Astrocyte of the spinal cord (primary cell): Measurements from ENCODE around the gene MYO1F.

Experiments used
- DNase-seq: peaks from one replicate; pipeline ENCODE4 v3.0.0; 2011; ENCODE audit warnings: low read depth, low spot score
- H3K4me3 ChIP-seq: 2 replicates; pipeline ENCODE4 v1.5.1; 2011; ENCODE audit warnings: low read depth, mild to moderate bottlenecking, low read length, moderate library complexity
- CTCF ChIP-seq: IDR thresholded peaks from 2 replicates; pipeline ENCODE4 v1.5.1; 2012; ENCODE audit warnings: low read depth, mild to moderate bottlenecking, low read length, inconsistent platforms
- in situ Hi-C: cut with HindIII; loops from 2 replicates; pipeline ENCODE4 v1.10.0; 2017; ENCODE audit warnings: low sequenced_read_pairs

Gene MYO1F

GRCh38 chr19:8537099-8537498, 40.1 kb downstream of the MYO1F start:
- H3K4me3 ChIP-seq = no peak overlapping the region
- no peak for TF ChIP-seq CTCF
- in situ Hi-C loops = no loop called here
- no peak for DNase-seq

GRCh38 chr19:8536282-8536681, 41.0 kb downstream of the MYO1F start:
- no peak for TF ChIP-seq CTCF
- in situ Hi-C loops = no loop called here
- DNase-seq = no peak
- no peak overlapping the region for H3K4me3 ChIP-seq

GRCh38 chr19:8532225-8532624, 45.0 kb downstream of the MYO1F start:
- no peak for DNase-seq
- no peak overlapping the region for H3K4me3 ChIP-seq
- no peak for TF ChIP-seq CTCF
- in situ Hi-C loops = no loop called here

GRCh38 chr19:8531470-8531869, 45.8 kb downstream of the MYO1F start:
- in situ Hi-C loops = no loop called here
- DNase-seq = no peak
- TF ChIP-seq CTCF = no peak
- no peak overlapping the region for H3K4me3 ChIP-seq

GRCh38 chr19:8530061-8530679, 47.1 kb downstream of the MYO1F start:
- no peak overlapping the region for H3K4me3 ChIP-seq
- in situ Hi-C loops = no loop called here
- no peak for TF ChIP-seq CTCF
- no peak for DNase-seq

- in situ Hi-C loops = no loop called here
- no peak overlapping the region for H3K4me3 ChIP-seq
- DNase-seq = no peak
- TF ChIP-seq CTCF = no peak
Observed at GRCh38 chr19:8529369-8530006, 47.8 kb downstream of the MYO1F start.
